ENCODE measurements around the gene GLI3.

GRCh38 chr7:42174391-42174912 lies 62.6 kb downstream of the GLI3 start:
- TF ChIP-seq ZNF362 (tag by site-specific recombination; IDR thresholded peaks at IDR 0.05): no peak
- TF ChIP-seq, protein P1, sequence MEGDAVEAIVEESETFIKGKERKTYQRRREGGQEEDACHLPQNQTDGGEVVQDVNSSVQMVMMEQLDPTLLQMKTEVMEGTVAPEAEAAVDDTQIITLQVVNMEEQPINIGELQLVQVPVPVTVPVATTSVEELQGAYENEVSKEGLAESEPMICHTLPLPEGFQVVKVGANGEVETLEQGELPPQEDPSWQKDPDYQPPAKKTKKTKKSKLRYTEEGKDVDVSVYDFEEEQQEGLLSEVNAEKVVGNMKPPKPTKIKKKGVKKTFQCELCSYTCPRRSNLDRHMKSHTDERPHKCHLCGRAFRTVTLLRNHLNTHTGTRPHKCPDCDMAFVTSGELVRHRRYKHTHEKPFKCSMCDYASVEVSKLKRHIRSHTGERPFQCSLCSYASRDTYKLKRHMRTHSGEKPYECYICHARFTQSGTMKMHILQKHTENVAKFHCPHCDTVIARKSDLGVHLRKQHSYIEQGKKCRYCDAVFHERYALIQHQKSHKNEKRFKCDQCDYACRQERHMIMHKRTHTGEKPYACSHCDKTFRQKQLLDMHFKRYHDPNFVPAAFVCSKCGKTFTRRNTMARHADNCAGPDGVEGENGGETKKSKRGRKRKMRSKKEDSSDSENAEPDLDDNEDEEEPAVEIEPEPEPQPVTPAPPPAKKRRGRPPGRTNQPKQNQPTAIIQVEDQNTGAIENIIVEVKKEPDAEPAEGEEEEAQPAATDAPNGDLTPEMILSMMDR (tag by site-specific recombination; IDR thresholded peaks at IDR 0.05): no peak
- no peak for TF ChIP-seq PATZ1 (tag by site-specific recombination; IDR thresholded peaks at IDR 0.05)
- no peak for TF ChIP-seq ZNF146 (tag by site-specific recombination; IDR thresholded peaks at IDR 0.05)
- TF ChIP-seq REPIN1 (tag by site-specific recombination; IDR thresholded peaks at IDR 0.05; ENCODE audit: low read depth): no peak
- no peak for TF ChIP-seq ZNF777 (tag by site-specific recombination; IDR thresholded peaks at IDR 0.05; ENCODE audit: borderline replicate concordance)
- TF ChIP-seq, protein P2, sequence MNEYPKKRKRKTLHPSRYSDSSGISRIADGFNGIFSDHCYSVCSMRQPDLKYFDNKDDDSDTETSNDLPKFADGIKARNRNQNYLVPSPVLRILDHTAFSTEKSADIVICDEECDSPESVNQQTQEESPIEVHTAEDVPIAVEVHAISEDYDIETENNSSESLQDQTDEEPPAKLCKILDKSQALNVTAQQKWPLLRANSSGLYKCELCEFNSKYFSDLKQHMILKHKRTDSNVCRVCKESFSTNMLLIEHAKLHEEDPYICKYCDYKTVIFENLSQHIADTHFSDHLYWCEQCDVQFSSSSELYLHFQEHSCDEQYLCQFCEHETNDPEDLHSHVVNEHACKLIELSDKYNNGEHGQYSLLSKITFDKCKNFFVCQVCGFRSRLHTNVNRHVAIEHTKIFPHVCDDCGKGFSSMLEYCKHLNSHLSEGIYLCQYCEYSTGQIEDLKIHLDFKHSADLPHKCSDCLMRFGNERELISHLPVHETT (tag by site-specific recombination; IDR thresholded peaks at IDR 0.05): no peak
- TF ChIP-seq ZNF174 (tag by site-specific recombination; IDR thresholded peaks at IDR 0.05): no peak
- no peak for TF ChIP-seq MYNN (tag by site-specific recombination; IDR thresholded peaks at IDR 0.05; ENCODE audit: borderline replicate concordance)
- no peak for TF ChIP-seq ZFP41 (tag by site-specific recombination; IDR thresholded peaks at IDR 0.05; ENCODE audit: borderline replicate concordance)
